Stimulated activated CD8-positive, alpha-beta memory T cell treated with anti-CD3 and anti-CD28 coated beads, Interleukin-15, amount 100 ng/mL, for 4 hours (primary cell): Measurements from ENCODE around the gene PPP6R2.

Source experiments
- DNase-seq, 2 donors: peaks; one replicate each; pipeline ENCODE4 v3.0.0-alpha.2; 2020; ENCODE audit warnings: low read depth in 2 of 2

Gene PPP6R2

DNA sequence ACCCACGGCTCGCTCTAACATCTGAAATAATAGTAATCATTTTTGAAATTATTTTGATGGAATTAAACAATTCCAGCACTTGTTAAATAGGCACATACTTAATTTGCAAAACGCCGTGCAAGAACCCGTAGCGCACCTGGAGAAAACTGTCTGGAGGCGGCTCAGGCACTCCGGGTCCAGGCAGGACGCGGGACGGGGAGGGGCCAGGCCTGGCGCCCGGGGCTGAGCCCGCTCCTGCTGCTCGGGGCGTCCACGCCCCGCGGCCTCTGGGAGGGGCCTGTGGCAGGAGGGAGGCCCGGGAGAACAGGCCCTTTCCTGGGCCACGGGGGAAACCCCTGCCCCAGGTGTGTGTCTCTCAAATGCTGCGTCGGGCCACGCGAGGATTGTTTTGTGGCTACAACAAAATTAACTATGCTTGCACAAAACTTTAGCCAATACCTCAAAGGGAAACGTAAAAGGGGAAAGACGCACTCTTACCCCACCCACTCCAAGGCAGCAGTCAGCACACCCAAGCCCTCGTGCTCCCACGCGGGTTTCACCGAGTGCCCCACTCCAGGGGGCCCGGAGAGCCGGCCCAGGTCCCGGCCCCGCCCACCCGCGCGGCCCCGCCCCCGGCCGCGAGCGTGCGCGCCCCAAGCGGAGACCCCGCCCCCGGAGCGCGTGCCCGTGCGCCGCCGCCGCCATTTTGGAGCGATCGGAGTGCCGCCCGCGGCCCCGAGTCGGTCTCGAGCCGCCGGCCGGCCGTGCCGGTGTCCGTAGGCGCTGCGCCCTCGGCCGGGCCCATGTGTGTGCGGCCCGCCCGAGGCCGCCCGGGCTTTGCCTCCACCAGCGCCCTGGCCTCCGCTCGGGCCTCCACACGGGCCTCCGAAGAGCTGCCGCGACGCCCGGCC lies at the start of gene PPP6R2:
Gene PPP6R2 (plus strand): TSS at position 677 of the 890 bp plus-strand sequence. CDS start 50,582 bp downstream, outside the sequence.
- DNase-seq: peak; percentile 77 to 86

DNA sequence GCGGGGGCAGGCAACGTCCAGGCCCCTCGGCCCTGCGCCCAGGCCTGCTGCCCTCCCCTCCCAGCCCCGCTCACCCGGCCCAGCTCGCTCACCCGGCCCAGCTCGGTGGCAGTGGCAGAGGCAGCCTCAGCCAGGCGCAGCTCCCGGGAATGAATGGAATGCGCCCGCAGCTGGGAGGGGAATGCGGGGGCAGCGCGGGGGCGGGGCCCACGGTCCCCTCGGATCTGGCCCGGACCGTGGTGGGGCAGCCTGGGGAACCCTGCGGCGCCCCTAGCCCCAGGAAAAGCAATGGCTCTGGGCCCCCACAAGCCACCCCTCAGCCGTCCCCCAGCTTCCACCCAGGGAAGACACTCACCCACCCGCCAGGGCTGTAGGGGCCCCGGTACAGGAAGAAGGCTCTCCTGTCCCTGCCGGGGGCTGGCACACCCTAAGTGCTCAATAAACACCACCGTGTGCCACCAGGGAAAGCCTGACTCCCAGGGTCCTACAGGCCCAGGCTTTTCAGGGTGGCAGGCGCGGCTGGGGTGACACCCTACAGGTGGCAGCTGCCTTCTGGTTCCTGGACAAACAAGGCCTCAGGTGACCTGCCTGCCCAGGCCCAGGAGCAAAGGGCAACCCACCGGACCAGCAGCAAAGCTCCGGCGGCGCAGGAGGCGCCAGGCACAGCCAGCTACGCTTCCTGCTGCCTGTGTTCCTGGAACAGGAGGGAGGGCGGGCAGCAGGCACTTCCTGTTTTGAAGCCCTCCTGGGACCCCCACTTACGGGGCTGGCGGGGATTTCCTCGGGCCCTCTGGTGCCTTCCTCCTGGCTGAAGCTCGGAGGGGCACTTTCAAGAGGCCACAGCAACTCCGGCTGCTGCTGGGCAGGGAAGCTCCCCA lies 49.4 kb upstream of the PPP6R2 start:
- DNase-seq: no peak

- DNase-seq: no peak
These were observed 48.8 kb upstream of the PPP6R2 start for GRCh38 chr22:50294319-50294656.

- DNase-seq: no peak
These were observed 46.3 kb upstream of the PPP6R2 start for GRCh38 chr22:50296658-50297490.

GRCh38 chr22:50297510-50298265 lies 45.4 kb upstream of the PPP6R2 start:
- DNase-seq: no peak

DNA sequence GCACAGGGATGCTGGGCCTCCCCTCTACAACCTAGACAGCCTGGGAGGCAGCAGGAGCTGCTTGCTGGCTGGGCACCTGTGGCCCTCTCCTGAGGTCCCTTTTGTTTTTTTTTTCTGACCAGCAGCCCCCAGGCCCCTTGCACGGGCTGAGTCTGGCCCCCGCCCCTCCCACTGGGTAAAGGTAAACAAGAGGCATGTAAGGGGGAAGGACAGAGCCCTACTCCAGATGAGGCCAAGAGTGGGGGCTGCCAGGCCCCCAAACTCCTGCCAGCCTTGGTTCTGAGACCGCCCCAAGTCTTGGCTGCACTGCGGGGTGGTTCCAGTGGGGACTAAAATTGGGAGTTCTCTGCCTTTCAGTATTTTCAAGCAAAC lies 44.9 kb upstream of the PPP6R2 start:
- no peak for DNase-seq

GRCh38 chr22:50298937-50299784 lies 44.0 kb upstream of the PPP6R2 start:
- no peak for DNase-seq

GRCh38 chr22:50299785-50300619 lies 43.1 kb upstream of the PPP6R2 start:
- no peak for DNase-seq

- no peak for DNase-seq
These were observed 42.4 kb upstream of the PPP6R2 start for GRCh38 chr22:50300620-50301257.

GRCh38 chr22:50301581-50301991 lies 41.5 kb upstream of the PPP6R2 start:
- no peak for DNase-seq

DNA sequence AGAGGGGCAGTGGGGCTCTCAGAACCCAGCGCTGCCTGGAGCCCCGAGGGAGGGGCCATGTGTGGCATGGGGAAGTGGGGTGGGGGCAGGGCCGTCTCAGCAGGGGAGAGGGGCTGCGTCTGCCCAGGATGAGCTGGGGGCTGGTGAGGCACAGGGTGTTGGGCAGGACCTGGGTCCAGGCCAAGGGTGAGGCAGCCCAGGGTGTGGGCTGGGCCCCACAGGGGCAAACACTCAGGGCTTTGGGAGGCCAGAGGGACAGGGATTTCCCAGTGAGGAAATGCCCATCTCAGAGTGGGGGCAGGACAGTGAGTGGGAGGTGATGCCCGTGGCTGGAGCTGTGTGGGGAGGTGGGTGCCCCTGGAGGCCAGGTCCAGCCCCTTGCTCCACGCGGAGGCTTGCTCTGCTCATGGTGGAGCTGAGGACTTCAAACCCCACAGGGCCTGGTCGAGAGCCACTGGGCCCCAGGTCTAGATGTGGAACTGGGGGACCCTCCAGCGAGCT lies 41.0 kb upstream of the PPP6R2 start:
- DNase-seq: no peak

GRCh38 chr22:50302564-50302963 lies 40.6 kb upstream of the PPP6R2 start:
- DNase-seq: no peak

- no peak for DNase-seq
These were observed 39.6 kb upstream of the PPP6R2 start for GRCh38 chr22:50303515-50303847.

- no peak for DNase-seq
These were observed 39.1 kb upstream of the PPP6R2 start for GRCh38 chr22:50303848-50304527.

- DNase-seq: no peak
These were observed 38.4 kb upstream of the PPP6R2 start for GRCh38 chr22:50304528-50305392.

- no peak for DNase-seq
These were observed 37.7 kb upstream of the PPP6R2 start for GRCh38 chr22:50305393-50305922.
